CD4-positive, alpha-beta memory T cell (primary cell): Measurements from ENCODE around the gene PRICKLE1. TPM values are rescaled to one million over a fixed set of nuclear protein-coding genes. Genes with fewer than 3 reads are reported as not detected.

ENCODE experiments used
- CTCF ChIA-PET: fragments of 350-600 bp; sonication (Branson Sonifier 250); formaldehyde crosslinking; loops from one replicate; lab custom pipeline; 2021; ENCODE audit warnings: inconsistent platforms; ENCODE audit not compliant: partially characterized antibody; lab: Charles Lee
- POLR2A ChIA-PET: fragments of 350-600 bp; sonication (Branson Sonifier 250); formaldehyde crosslinking; loops from one replicate; lab custom pipeline; 2021; ENCODE audit not compliant: partially characterized antibody; lab: Charles Lee
- DNase-seq, 5 donors: peaks; one replicate each; pipeline versions ENCODE4 v3.0.0 to v3.0.0-alpha.2; 2020 to 2022; ENCODE audit warnings: mixed read lengths in 1 of 5
- H3K27ac ChIP-seq: one replicate; pipeline ENCODE4 v1.7.0; 2013; ENCODE audit warnings: low read depth, low read length
- H3K27me3 ChIP-seq: 2 replicates; pipeline ENCODE4 v1.7.0; 2013; ENCODE audit warnings: mild to moderate bottlenecking, low read length, moderate library complexity; ENCODE audit not compliant: insufficient read depth
- H3K36me3 ChIP-seq: 2 replicates; pipeline ENCODE4 v1.7.0; 2013; ENCODE audit warnings: mild to moderate bottlenecking, low read length, moderate library complexity; ENCODE audit not compliant: insufficient read depth
- H3K4me1 ChIP-seq: 2 replicates; pipeline ENCODE4 v1.7.0; 2013; ENCODE audit warnings: mild to moderate bottlenecking, low read length, moderate library complexity; ENCODE audit not compliant: insufficient read depth
- H3K4me3 ChIP-seq, 2 donors: one replicate each; pipeline ENCODE4 v1.7.0; 2013; ENCODE audit warnings: low read length in 2 of 2, mild to moderate bottlenecking in 1 of 2
- H3K9me3 ChIP-seq, 2 donors: one replicate each; pipeline ENCODE4 v1.7.0; 2013; ENCODE audit warnings: low read length in 2 of 2, control low read depth in 1 of 2; ENCODE audit not compliant: control insufficient read depth in 1 of 2
- H3K27ac Mint-ChIP-seq, 7 donors: one replicate each; pipeline ENCODE4 v1.8.0; 2020 to 2021; ENCODE audit warnings: mixed read lengths in 7 of 7, mild to moderate bottlenecking in 6 of 7, inconsistent platforms in 3 of 7, moderate library complexity in 3 of 7
- H3K27me3 Mint-ChIP-seq, 2 donors: one replicate each; pipeline ENCODE4 v1.8.0; 2020 to 2021; ENCODE audit warnings: mixed read lengths in 2 of 2
- H3K36me3 Mint-ChIP-seq, 2 donors: one replicate each; pipeline ENCODE4 v1.8.0; 2020 to 2021; ENCODE audit warnings: mixed read lengths in 2 of 2, inconsistent platforms in 1 of 2, mild to moderate bottlenecking in 1 of 2
- H3K4me1 Mint-ChIP-seq, 4 donors: one replicate each; pipeline ENCODE4 v1.8.0; 2020 to 2021; ENCODE audit warnings: mixed read lengths in 4 of 4, mild to moderate bottlenecking in 1 of 4
- H3K4me3 Mint-ChIP-seq, 8 donors: one replicate each; pipeline ENCODE4 v1.8.0; 2020 to 2021; ENCODE audit warnings: mixed read lengths in 8 of 8, mild to moderate bottlenecking in 7 of 8, moderate library complexity in 6 of 8, inconsistent platforms in 3 of 8
- H3K9me3 Mint-ChIP-seq, 8 donors: one replicate each; pipeline ENCODE4 v1.8.0; 2020 to 2021; ENCODE audit warnings: mixed read lengths in 8 of 8, mild to moderate bottlenecking in 5 of 8, inconsistent platforms in 3 of 8, moderate library complexity in 1 of 8
- intact Hi-C: fragments of 100-400 bp; cut with micrococcal nuclease; formaldehyde crosslinking; loops from one replicate; pipeline ENCODE4 v1.15.1; 2023
- polyA plus RNA-seq, 2 donors: library from polyadenylated mRNA; unstranded; fragments of 300-500 nt; fragmentation: Illumina TruSeq; gene quantifications; one replicate each; pipeline ENCODE4 v1.2.3, GENCODE V29; 2021
- total RNA-seq, 2 experiments: library from RNA; stranded (reverse); gene quantifications; one replicate each; pipeline ENCODE4 v1.2.3, GENCODE V29; 2021

The PRICKLE1 gene
- total and polyA plus RNA-seq, 4 experiments from 2014 or later, result not detected

GRCh38 chr12:42608196-42608825, 18.8 kb upstream of the PRICKLE1 start:
- H3K4me3 Mint-ChIP-seq, result no peak overlapping the region
- H3K36me3 Mint-ChIP-seq, result no peaks in the 10 kb centered on the region
- no peak overlapping the region for H3K27ac ChIP-seq
- no peaks in the 10 kb centered on the region for H3K4me1 Mint-ChIP-seq
- H3K36me3 ChIP-seq, result no peaks in the 10 kb centered on the region
- no peaks in the 10 kb centered on the region for H3K4me1 ChIP-seq
- peaks cover 0 to 6% (median 3%) of the 10 kb centered on the region in 8 donors for H3K9me3 Mint-ChIP-seq
- ChIA-PET POLR2A (no interaction called here), CTCF (no interaction called here)
- no peaks in the 10 kb centered on the region for H3K9me3 ChIP-seq
- H3K4me3 ChIP-seq, result no peak overlapping the region
- no peak for DNase-seq
- H3K27ac Mint-ChIP-seq, result no peak overlapping the region
- peaks cover 0 to 3% of the 10 kb centered on the region in 2 donors for H3K27me3 Mint-ChIP-seq
- intact Hi-C loops, result no loop called here
- H3K27me3 ChIP-seq, result no peaks in the 10 kb centered on the region

- Histone ChIP-seq H3K36me3 (no peaks in the 10 kb centered on the region), H3K27me3 (no peaks in the 10 kb centered on the region), H3K4me3 (no peak overlapping the region), H3K27ac (no peak overlapping the region), H3K9me3 (no peaks in the 10 kb centered on the region), H3K4me1 (no peaks in the 10 kb centered on the region)
- intact Hi-C loops, result no loop called here
- Mint-ChIP-seq H3K36me3 (no peaks in the 10 kb centered on the region), H3K27me3 (peaks cover 0 to 3% of the 10 kb centered on the region in 2 donors), H3K27ac (no peak overlapping the region), H3K4me3 (no peak overlapping the region), H3K4me1 (no peaks in the 10 kb centered on the region), H3K9me3 (peaks cover 0 to 6% (median 3%) of the 10 kb centered on the region in 8 donors)
- POLR2A ChIA-PET, result no interaction called here
- CTCF ChIA-PET, result no interaction called here
- DNase-seq, result no peak
Observed at GRCh38 chr12:42607584-42608058, 18.1 kb upstream of the PRICKLE1 start.

GRCh38 chr12:42606471-42606870, 16.9 kb upstream of the PRICKLE1 start:
- Mint-ChIP-seq H3K9me3 (peaks cover 0 to 6% (median 2%) of the 10 kb centered on the region in 8 donors), H3K36me3 (no peaks in the 10 kb centered on the region), H3K27me3 (peaks cover 0 to 2% of the 10 kb centered on the region in 2 donors), H3K27ac (no peak overlapping the region), H3K4me3 (no peak overlapping the region), H3K4me1 (no peaks in the 10 kb centered on the region)
- no peaks in the 10 kb centered on the region for H3K36me3 ChIP-seq
- no peaks in the 10 kb centered on the region for H3K27me3 ChIP-seq
- H3K4me1 ChIP-seq, result no peaks in the 10 kb centered on the region
- intact Hi-C loops, result no loop called here
- H3K27ac ChIP-seq, result no peak overlapping the region
- DNase-seq, result no peak
- H3K9me3 ChIP-seq, result no peaks in the 10 kb centered on the region
- CTCF ChIA-PET, result no interaction called here
- H3K4me3 ChIP-seq, result no peak overlapping the region
- POLR2A ChIA-PET, result no interaction called here

- POLR2A ChIA-PET, result no interaction called here
- no peaks in the 10 kb centered on the region for H3K36me3 Mint-ChIP-seq
- Histone ChIP-seq H3K4me1 (no peaks in the 10 kb centered on the region), H3K9me3 (no peaks in the 10 kb centered on the region), H3K36me3 (no peaks in the 10 kb centered on the region), H3K27ac (no peak overlapping the region), H3K27me3 (no peaks in the 10 kb centered on the region), H3K4me3 (no peak overlapping the region)
- peaks cover 0 to 4% (median 0%) of the 10 kb centered on the region in 8 donors for H3K9me3 Mint-ChIP-seq
- peaks cover 0 to under 1% of the 10 kb centered on the region in 2 donors for H3K27me3 Mint-ChIP-seq
- no peak overlapping the region for H3K27ac Mint-ChIP-seq
- intact Hi-C loops, result no loop called here
- CTCF ChIA-PET, result no interaction called here
- H3K4me3 Mint-ChIP-seq, result no peak overlapping the region
- no peak for DNase-seq
- H3K4me1 Mint-ChIP-seq, result no peaks in the 10 kb centered on the region
Observed at GRCh38 chr12:42605685-42606084, 16.1 kb upstream of the PRICKLE1 start.

GRCh38 chr12:42603246-42603990, 13.9 kb upstream of the PRICKLE1 start:
- H3K27me3 Mint-ChIP-seq, result peaks cover 2 to 3% of the 10 kb centered on the region in 2 donors
- no peaks in the 10 kb centered on the region for H3K36me3 Mint-ChIP-seq
- no peak overlapping the region for H3K27ac ChIP-seq
- H3K4me1 Mint-ChIP-seq, result no peaks in the 10 kb centered on the region
- H3K9me3 Mint-ChIP-seq, result peaks cover 0 to 4% (median 0%) of the 10 kb centered on the region in 8 donors
- no peaks in the 10 kb centered on the region for H3K27me3 ChIP-seq
- no peaks in the 10 kb centered on the region for H3K4me1 ChIP-seq
- ChIA-PET CTCF (no interaction called here), POLR2A (no interaction called here)
- no peak overlapping the region for H3K4me3 ChIP-seq
- H3K36me3 ChIP-seq, result no peaks in the 10 kb centered on the region
- no peaks in the 10 kb centered on the region for H3K9me3 ChIP-seq
- H3K4me3 Mint-ChIP-seq, result no peak overlapping the region
- DNase-seq, result no peak
- H3K27ac Mint-ChIP-seq, result no peak overlapping the region
- intact Hi-C loops, result no loop called here

GRCh38 chr12:42593874-42594273, 4.3 kb upstream of the PRICKLE1 start:
- Histone ChIP-seq H3K4me3 (no peak overlapping the region), H3K4me1 (peaks cover 13% of the 10 kb centered on the region), H3K9me3 (no peaks in the 10 kb centered on the region), H3K27me3 (peaks cover 10% of the 10 kb centered on the region), H3K27ac (no peak overlapping the region), H3K36me3 (no peaks in the 10 kb centered on the region)
- H3K27ac Mint-ChIP-seq, result no peak overlapping the region
- no peak overlapping the region for H3K4me3 Mint-ChIP-seq
- peaks cover 23 to 29% of the 10 kb centered on the region in 2 donors for H3K27me3 Mint-ChIP-seq
- intact Hi-C loops, result no loop called here
- no peak for DNase-seq
- CTCF ChIA-PET, result no interaction called here
- peaks cover 0 to 2% (median 0%) of the 10 kb centered on the region in 8 donors for H3K9me3 Mint-ChIP-seq
- POLR2A ChIA-PET, result no interaction called here
- H3K4me1 Mint-ChIP-seq, result peaks cover 0 to 13% (median 10%) of the 10 kb centered on the region in 4 donors
- no peaks in the 10 kb centered on the region for H3K36me3 Mint-ChIP-seq

- Mint-ChIP-seq H3K27me3 (peaks cover 36 to 45% of the 10 kb centered on the region in 2 donors), H3K9me3 (peaks cover 0 to 4% (median 0%) of the 10 kb centered on the region in 8 donors), H3K27ac (peak overlapping the region in 1 of 7 donors; percentile 23), H3K36me3 (no peaks in the 10 kb centered on the region), H3K4me3 (peak overlapping the region; percentile 63 to 84 (median 74)), H3K4me1 (peaks cover 3 to 18% (median 16%) of the 10 kb centered on the region in 4 donors)
- Histone ChIP-seq H3K4me3 (no peak overlapping the region), H3K36me3 (no peaks in the 10 kb centered on the region), H3K9me3 (no peaks in the 10 kb centered on the region), H3K4me1 (peaks cover 18% of the 10 kb centered on the region), H3K27me3 (peaks cover 10% of the 10 kb centered on the region), H3K27ac (no peak overlapping the region)
- ChIA-PET CTCF (interaction anchor here (0.7 kb wide), 1 partner anchor 54 kb away, joined by 3 read pairs; no protein-coding TSS in a partner anchor), POLR2A (no interaction called here)
- intact Hi-C loops, result no loop called here
- DNase-seq, result no peak
Observed at GRCh38 chr12:42590330-42590934, 886 bp upstream of the PRICKLE1 start.
